A549 (cell line): ENCODE measurements around the gene CCN5. TPM values are rescaled to one million over a fixed set of nuclear protein-coding genes. Genes with fewer than 3 reads are reported as not detected.
A peak's percentile ranks its signal among the peaks of the same experiment; 100 is the strongest.

Source experiments
- ATAC-seq, 2 experiments: fragments of 200-7000 bp in 1 of 2; fragments of >200 bp in 1 of 2; cut with Nextera tagmentation in 1 of 2; cut with Tn5 transposase in 1 of 2; 3 replicates each; pipeline versions ENCODE4 v1.8.0 to v1.9.1; 2018 to 2020; ENCODE audit warnings: mild to moderate bottlenecking in 1 of 2, moderate library complexity in 1 of 2
- CTCF ChIA-PET: fragments of 300-600 bp; sonication (Branson Sonifier 250); formaldehyde crosslinking; extraction: SDS; loops from one replicate; lab custom pipeline; 2021; ENCODE audit warnings: antibody characterized with exemption, inconsistent platforms; lab: Yijun Ruan, JAX
- POLR2A ChIA-PET: fragments of 350-600 bp; formaldehyde crosslinking; extraction: SDS; loops from one replicate; lab custom pipeline; 2021; ENCODE audit warnings: antibody characterized with exemption, inconsistent platforms; lab: Yijun Ruan, JAX
- DNase-seq, 2 experiments: peaks; one replicate each; pipeline versions ENCODE4 v3.0.0 to v3.0.0-alpha.2; 2011 to 2016; ENCODE audit warnings: low read depth in 1 of 2, low spot score in 1 of 2
- FAIRE-seq: peaks from 2 replicates; lab custom pipeline; 2011; peaks lifted over from hg19 to GRCh38; lab: Jason Lieb, UNC
- H3K27ac ChIP-seq, 2 experiments: fragments of >200 bp; sonication (Bioruptor Twin); formaldehyde crosslinking; 3 replicates each; pipeline ENCODE4 v1.5.1; 2016 to 2017
- H3K4me1 ChIP-seq: fragments of >200 bp; sonication (Bioruptor Twin); formaldehyde crosslinking; 3 replicates; pipeline ENCODE4 v1.6.1; 2016
- H3K4me2 ChIP-seq: fragments of >200 bp; sonication (Bioruptor Twin); formaldehyde crosslinking; 3 replicates; pipeline ENCODE4 v1.6.1; 2016
- H3K4me3 ChIP-seq: fragments of >200 bp; sonication (Bioruptor Twin); formaldehyde crosslinking; 3 replicates; pipeline ENCODE4 v1.5.1; 2016
- H3K9me3 ChIP-seq: fragments of >200 bp; sonication (Bioruptor Twin); formaldehyde crosslinking; 3 replicates; pipeline ENCODE4 v1.6.1; 2016
- BHLHE40 ChIP-seq: IDR thresholded peaks from 2 replicates; pipeline ENCODE4 v1.6.1; 2012; ENCODE audit warnings: low read depth, low read length, inconsistent platforms
- CBX2 ChIP-seq: fragments of 200-600 bp; sonication (generic); IDR thresholded peaks from 2 replicates; pipeline ENCODE4 v1.6.1; 2016; ENCODE audit warnings: low read depth, mild to moderate bottlenecking, borderline replicate concordance
- CEBPB ChIP-seq, 2 experiments: fragments of >200 bp in 1 of 2; sonication (Bioruptor Twin) in 1 of 2; formaldehyde crosslinking in 1 of 2; IDR thresholded peaks; 2 replicates each; pipeline ENCODE4 v1.6.1; 2012 to 2016
- ELK1 ChIP-seq: fragments of 150-350 bp; IDR thresholded peaks from 2 replicates; pipeline ENCODE4 v1.6.1; 2014; ENCODE audit warnings: low read depth, mild to moderate bottlenecking, low read length
- FOSB ChIP-seq: fragments of 250-450 bp; sonication (Bioruptor Pico); IDR thresholded peaks from 2 replicates; pipeline ENCODE4 v1.5.0; 2020; ENCODE audit warnings: mild to moderate bottlenecking, moderate library complexity
- GATA3 ChIP-seq: IDR thresholded peaks from 2 replicates; pipeline ENCODE4 v1.6.1; 2012; ENCODE audit warnings: borderline replicate concordance
- HDAC2 ChIP-seq: fragments of 200-600 bp; sonication (generic); IDR thresholded peaks from 2 replicates; pipeline ENCODE4 v1.6.1; 2016
- HES2 ChIP-seq: fragments of >200 bp; sonication (Bioruptor Twin); formaldehyde crosslinking; IDR thresholded peaks from 2 replicates; pipeline ENCODE4 v1.6.1; 2016
- HEYL ChIP-seq: fragments of 250-450 bp; sonication (Bioruptor Pico); IDR thresholded peaks from 2 replicates; pipeline ENCODE4 v1.8.0; 2021; ENCODE audit warnings: mild to moderate bottlenecking, moderate library complexity
- HOXB13 ChIP-seq: fragments of 250-450 bp; sonication (Bioruptor Pico); IDR thresholded peaks from 2 replicates; pipeline ENCODE4 v1.5.0; 2020; ENCODE audit warnings: low read depth, mild to moderate bottlenecking, moderate library complexity
- HOXB5 ChIP-seq: fragments of 250-450 bp; sonication (Bioruptor Pico); IDR thresholded peaks from 2 replicates; pipeline ENCODE4 v1.5.0; 2020; ENCODE audit warnings: mild to moderate bottlenecking, moderate library complexity
- JUNB ChIP-seq: fragments of >200 bp; sonication (Bioruptor Twin); formaldehyde crosslinking; IDR thresholded peaks from 2 replicates; pipeline ENCODE4 v1.6.1; 2016
- KDM5A ChIP-seq: fragments of 200-600 bp; sonication (generic); IDR thresholded peaks from 2 replicates; pipeline ENCODE4 v1.6.1; 2016; ENCODE audit warnings: antibody characterized with exemption, mild to moderate bottlenecking
- MAX ChIP-seq: IDR thresholded peaks from 2 replicates; pipeline ENCODE4 v1.6.1; 2012
- MYC ChIP-seq: IDR thresholded peaks from 2 replicates; pipeline ENCODE4 v1.6.1; 2012; ENCODE audit warnings: mild to moderate bottlenecking, inconsistent platforms, low read length, improper control_type of control experiment, borderline replicate concordance
- NFE2L2 ChIP-seq: fragments of 150-350 bp; conservative IDR thresholded peaks from 2 replicates; pipeline ENCODE4 v1.6.1; 2014; ENCODE audit warnings: low read length
- PHF8 ChIP-seq: fragments of 200-600 bp; sonication (generic); IDR thresholded peaks from 2 replicates; pipeline ENCODE4 v1.6.1; 2016; ENCODE audit warnings: low read depth, mild to moderate bottlenecking, antibody characterized with exemption, moderate library complexity, borderline replicate concordance
- POLR2A ChIP-seq: IDR thresholded peaks from 2 replicates; pipeline ENCODE4 v1.6.1; 2012; ENCODE audit warnings: mild to moderate bottlenecking, low read length
- POLR2AphosphoS2 ChIP-seq: conservative IDR thresholded peaks from 2 replicates; pipeline ENCODE4 v1.6.1; 2012; ENCODE audit warnings: low read length, improper control_type of control experiment, inconsistent platforms
- RAD21 ChIP-seq, 2 experiments: fragments of >200 bp in 1 of 2; sonication (Bioruptor Twin) in 1 of 2; formaldehyde crosslinking in 1 of 2; IDR thresholded peaks in 1 of 2; conservative IDR thresholded peaks in 1 of 2; 2 replicates in 1 of 2; 3 replicates in 1 of 2; pipeline ENCODE4 v1.6.1; 2012 to 2018; ENCODE audit warnings: inconsistent platforms in 1 of 2
- RARB ChIP-seq: fragments of 250-450 bp; sonication (Bioruptor Pico); IDR thresholded peaks from 2 replicates; pipeline ENCODE4 v1.8.0; 2021; ENCODE audit warnings: mild to moderate bottlenecking, moderate library complexity
- RNF2 ChIP-seq: fragments of 200-600 bp; sonication (generic); IDR thresholded peaks from 2 replicates; pipeline ENCODE4 v1.6.1; 2016; ENCODE audit warnings: low read depth, mild to moderate bottlenecking, antibody characterized with exemption, moderate library complexity, borderline replicate concordance
- TP53 ChIP-seq: fragments of 250-450 bp; sonication (Bioruptor Pico); IDR thresholded peaks from 2 replicates; pipeline ENCODE4 v1.5.0; 2021; ENCODE audit warnings: mild to moderate bottlenecking, moderate library complexity
- ZFP36 ChIP-seq: fragments of 450-650 bp; IDR thresholded peaks from 2 replicates; pipeline ENCODE4 v1.6.1; 2014; ENCODE audit warnings: borderline replicate concordance; ENCODE audit not compliant: partially characterized antibody
- ZNF302 ChIP-seq: fragments of 250-450 bp; sonication (Bioruptor Pico); IDR thresholded peaks from 2 replicates; pipeline ENCODE4 v1.9.0; 2021; ENCODE audit warnings: inconsistent platforms, mild to moderate bottlenecking, moderate library complexity
- ZSCAN20 ChIP-seq: fragments of 250-450 bp; sonication (Bioruptor Pico); IDR thresholded peaks from 2 replicates; pipeline ENCODE4 v1.8.0; 2022; ENCODE audit warnings: mild to moderate bottlenecking, moderate library complexity
- WGBS: methylation state at CpG from one replicate; pipeline ENCODE4 v1.1.6; 2017; ENCODE audit errors: missing lambda C conversion rate; 5-methylcytosine and 5-hydroxymethylcytosine counted together
- polyA plus RNA-seq, 4 experiments: library from polyadenylated mRNA; depleted of rRNA in 3 of 4; stranded (reverse); fragments of >200 nt; fragmentation: RNase III in 1 of 4; extraction: RNeasy Plus Mini Kit Qiagen cat#74134 plus additional on column Dnase treatment in 1 of 4; gene quantifications; 2 replicates in 3 of 4; 3 replicates in 1 of 4; pipeline ENCODE4 v1.2.3, GENCODE V29; 2011 to 2017
- TF ChIP-seq, protein P1 (sequence below): fragments of 450-650 bp; IDR thresholded peaks from 2 replicates; pipeline ENCODE4 v1.6.1; 2014; ENCODE audit warnings: antibody characterized with exemption
- TF ChIP-seq, protein P2 (sequence below): fragments of 250-450 bp; sonication (Bioruptor Pico); IDR thresholded peaks from 2 replicates; pipeline ENCODE4 v1.5.0; 2020; ENCODE audit warnings: low read depth, mild to moderate bottlenecking, moderate library complexity

Gene CCN5
- polyA plus RNA-seq, 2 of the 4 experiments (the other 2 are of a cell fraction) = 9.9 to 11.1 TPM

DNA sequence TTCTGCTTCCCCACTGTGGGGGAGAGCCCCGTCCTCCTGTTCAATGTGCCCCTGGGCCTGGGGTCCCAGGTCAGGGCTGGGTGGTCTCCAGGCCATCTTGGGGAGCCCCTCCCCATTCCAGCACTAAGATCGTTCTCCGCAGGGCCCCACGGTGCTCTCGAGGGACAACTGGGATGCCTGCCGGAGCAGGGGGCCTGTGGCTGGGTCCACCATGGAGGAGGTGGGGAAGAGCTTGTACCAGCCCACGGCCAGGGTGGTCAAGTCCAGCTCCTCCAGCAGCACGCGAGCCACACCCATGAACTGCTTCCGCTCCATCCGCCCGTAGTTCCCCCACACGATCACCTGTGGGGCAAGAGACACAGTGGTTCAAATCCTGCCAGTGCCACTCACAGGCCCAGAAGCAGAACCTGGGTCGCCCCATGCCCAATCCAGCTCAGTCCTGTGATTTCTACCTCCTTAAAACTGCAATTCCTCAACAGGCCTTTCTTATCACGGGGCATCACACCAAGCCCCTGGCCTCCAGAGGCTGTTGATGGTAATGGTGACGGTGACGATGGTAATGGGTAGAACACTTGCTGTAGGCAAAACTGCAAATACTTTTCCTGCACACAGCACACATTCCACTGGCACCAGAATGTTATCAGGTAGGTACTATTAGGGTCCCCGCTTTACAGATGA lies 41.0 kb downstream of the CCN5 start:
- DNase-seq = no peak
- WGBS = 80% methylated on average over 17 of the region's 18 CpGs
- peak in 1 of 2 experiments; percentile 51; a peak in 3 of 6 replicates for ATAC-seq
- Histone ChIP-seq H3K9me3 (no peaks in the 10 kb centered on the region), H3K4me3 (no peak overlapping the region), H3K4me2 (no peak overlapping the region), H3K4me1 (no peaks in the 10 kb centered on the region), H3K27ac (no peak overlapping the region)
- FAIRE-seq = no peak
- TF ChIP-seq CEBPB (IDR thresholded peaks at IDR 0.05) (no peak), JUNB (no peak), PHF8 (no peak), HES2 (no peak), RARB (CRISPR knock-in tag) (no peak), POLR2A (no peak), ZSCAN20 (CRISPR knock-in tag) (no peak), GATA3 (no peak), ZNF302 (no peak), ELK1 (no peak)
- CTCF ChIA-PET = interaction anchor here (0.7 to 2.1 kb wide), 7 partner anchors 8 to 81 kb away, joined by 3 to 5 read pairs (median 4); no protein-coding TSS in a partner anchor
- POLR2A ChIA-PET = interaction anchor here (1.5 kb wide), 1 partner anchor 129 kb away, joined by 3 read pairs; the partner anchor contains the start of gene YWHAB

DNA sequence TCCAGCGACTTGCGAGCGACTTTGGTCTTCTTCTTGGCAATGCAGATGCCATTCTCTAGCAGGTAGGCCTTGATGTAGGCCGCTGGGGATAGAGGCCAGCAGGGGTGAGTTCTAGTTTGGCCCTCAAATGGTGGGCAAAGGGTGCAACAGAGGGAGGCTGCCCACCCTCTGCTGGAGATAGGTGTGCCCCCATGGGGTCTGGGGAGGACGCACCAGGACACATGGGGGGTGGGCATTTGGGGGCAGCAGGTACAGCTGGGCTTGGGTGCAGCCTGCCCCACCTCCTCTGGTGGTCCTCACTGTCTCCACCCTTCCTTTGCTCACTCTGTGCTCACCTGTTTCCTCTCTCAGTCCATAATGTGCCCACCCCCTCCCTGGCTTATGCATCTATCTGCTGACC lies 41.8 kb downstream of the CCN5 start:
- no peaks in the 10 kb centered on the region for H3K4me1 ChIP-seq
- ATAC-seq = no peak
- H3K4me2 ChIP-seq = no peak overlapping the region
- CTCF ChIA-PET = interaction anchor here (0.7 to 2.1 kb wide), 4 partner anchors 9 to 110 kb away, joined by 3 to 6 read pairs (median 4); no protein-coding TSS in a partner anchor
- H3K27ac ChIP-seq = no peak overlapping the region
- WGBS = 81% methylated on average over 5 of the region's 5 CpGs
- POLR2A ChIA-PET = no interaction called here
- DNase-seq = no peak
- no peak for FAIRE-seq
- no peaks in the 10 kb centered on the region for H3K9me3 ChIP-seq
- TF ChIP-seq MYC = no peak
- TF ChIP-seq TP53 (CRISPR knock-in tag) = no peak
- no peak for TF ChIP-seq FOSB (CRISPR knock-in tag)
- no peak for TF ChIP-seq HOXB13 (CRISPR knock-in tag)
- TF ChIP-seq CBX2 = no peak
- TF ChIP-seq, all 56 proteins: peak for 0
- H3K4me3 ChIP-seq = no peak overlapping the region

DNA sequence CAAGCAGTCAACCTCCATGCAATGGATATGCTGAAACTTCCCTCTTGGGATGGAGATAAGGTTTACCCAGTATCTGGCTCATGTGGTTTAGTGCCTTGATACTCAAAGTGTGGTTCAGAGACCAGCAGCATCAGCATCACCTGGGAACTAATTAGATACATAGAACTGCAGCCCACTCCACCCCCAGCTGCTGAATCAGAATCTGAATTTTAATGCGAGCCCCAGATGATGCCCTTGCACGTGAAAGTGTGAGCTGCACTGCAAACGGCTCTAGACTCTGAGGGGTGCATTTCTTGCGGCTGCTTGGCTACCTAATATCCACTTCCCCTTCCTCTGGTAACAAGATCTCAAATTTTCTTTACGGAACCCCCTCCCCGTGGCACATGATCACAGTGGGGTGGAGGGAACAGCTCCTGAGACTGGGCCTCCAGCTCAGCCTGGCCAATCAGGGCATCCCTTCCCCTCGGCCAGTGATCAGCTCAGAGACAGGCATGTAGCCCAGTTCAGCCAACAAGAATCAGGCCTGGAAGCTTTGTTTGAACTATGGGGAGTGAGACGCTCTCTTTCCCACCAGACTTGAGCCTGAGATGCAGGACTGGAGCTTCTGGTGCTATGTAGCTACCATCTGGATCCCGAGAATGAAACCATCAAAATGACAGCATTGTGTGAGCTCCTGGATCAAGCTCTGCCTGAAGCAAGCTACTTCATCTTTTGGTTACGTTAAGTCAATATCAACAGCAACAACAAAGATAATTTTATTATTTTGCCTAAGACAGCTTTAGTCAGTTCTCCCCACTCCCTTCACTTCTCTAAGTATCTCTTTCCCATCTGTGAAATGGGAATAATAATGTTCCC lies 43.3 kb downstream of the CCN5 start:
- CTCF ChIA-PET = interaction anchor here (1.2 to 6.0 kb wide), 2 partner anchors 10 to 74 kb away, joined by 7 to 54 read pairs; no protein-coding TSS in a partner anchor

More for the DNA sequence above, 43.3 kb downstream of the CCN5 start:
- ATAC-seq = no peak
- Histone ChIP-seq H3K4me2 (no peak overlapping the region), H3K27ac (no peak overlapping the region), H3K9me3 (no peaks in the 10 kb centered on the region), H3K4me1 (no peaks in the 10 kb centered on the region), H3K4me3 (no peak overlapping the region)
- 39% methylated on average over 10 of the region's 10 CpGs for WGBS
- DNase-seq = no peak
- TF ChIP-seq POLR2AphosphoS2 (no peak), BHLHE40 (no peak), POLR2A (no peak), RAD21 (conservative IDR thresholded peaks at IDR 0.05 in 1 of 2, IDR thresholded peaks at IDR 0.05 in 1 of 2) (no peak), KDM5A (no peak), ZFP36 (no peak), HDAC2 (no peak), MAX (no peak), RNF2 (no peak), NFE2L2 (no peak), HOXB5 (CRISPR knock-in tag) (no peak), HEYL (CRISPR knock-in tag) (no peak), ZNF302 (no peak)
- TF ChIP-seq, protein P1, sequence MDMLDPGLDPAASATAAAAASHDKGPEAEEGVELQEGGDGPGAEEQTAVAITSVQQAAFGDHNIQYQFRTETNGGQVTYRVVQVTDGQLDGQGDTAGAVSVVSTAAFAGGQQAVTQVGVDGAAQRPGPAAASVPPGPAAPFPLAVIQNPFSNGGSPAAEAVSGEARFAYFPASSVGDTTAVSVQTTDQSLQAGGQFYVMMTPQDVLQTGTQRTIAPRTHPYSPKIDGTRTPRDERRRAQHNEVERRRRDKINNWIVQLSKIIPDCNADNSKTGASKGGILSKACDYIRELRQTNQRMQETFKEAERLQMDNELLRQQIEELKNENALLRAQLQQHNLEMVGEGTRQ = no peak
- TF ChIP-seq, protein P2, sequence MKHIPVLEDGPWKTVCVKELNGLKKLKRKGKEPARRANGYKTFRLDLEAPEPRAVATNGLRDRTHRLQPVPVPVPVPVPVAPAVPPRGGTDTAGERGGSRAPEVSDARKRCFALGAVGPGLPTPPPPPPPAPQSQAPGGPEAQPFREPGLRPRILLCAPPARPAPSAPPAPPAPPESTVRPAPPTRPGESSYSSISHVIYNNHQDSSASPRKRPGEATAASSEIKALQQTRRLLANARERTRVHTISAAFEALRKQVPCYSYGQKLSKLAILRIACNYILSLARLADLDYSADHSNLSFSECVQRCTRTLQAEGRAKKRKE (CRISPR knock-in tag) = no peak
- FAIRE-seq = no peak
- POLR2A ChIA-PET = no interaction called here
